Measurements from ENCODE around the gene CCT5. TPM values are rescaled to one million over a fixed set of nuclear protein-coding genes. Genes with fewer than 3 reads are reported as not detected.
"Not testable (repeated sequence)": the region's sequence is repeated elsewhere in the genome, so short reads cannot be mapped to it uniquely, and the experiment has no call there.

CCT5 gene
- total RNA-seq, 1 donor from 2014 or later, result 401 TPM

GRCh38 chr5:10277773-10278630, 27.9 kb downstream of the CCT5 start:
- Mint-ChIP-seq H3K4me3 (no peak overlapping the region), H3K9me3 (no peaks in the 10 kb centered on the region), H3K36me3 (ENCODE audit: low read depth) (no peaks in the 10 kb centered on the region), H3K27ac (ENCODE audit: unreplicated experiment) (no peak overlapping the region), H3K27me3 (ENCODE audit: low read depth) (no peaks in the 10 kb centered on the region), H3K4me1 (peaks cover 16% of the 10 kb centered on the region)
- no peak for DNase-seq (ENCODE audit: low read depth, low spot score)
- TF ChIP-seq CTCF (conservative IDR thresholded peaks at IDR 0.05), result no peak

DNA sequence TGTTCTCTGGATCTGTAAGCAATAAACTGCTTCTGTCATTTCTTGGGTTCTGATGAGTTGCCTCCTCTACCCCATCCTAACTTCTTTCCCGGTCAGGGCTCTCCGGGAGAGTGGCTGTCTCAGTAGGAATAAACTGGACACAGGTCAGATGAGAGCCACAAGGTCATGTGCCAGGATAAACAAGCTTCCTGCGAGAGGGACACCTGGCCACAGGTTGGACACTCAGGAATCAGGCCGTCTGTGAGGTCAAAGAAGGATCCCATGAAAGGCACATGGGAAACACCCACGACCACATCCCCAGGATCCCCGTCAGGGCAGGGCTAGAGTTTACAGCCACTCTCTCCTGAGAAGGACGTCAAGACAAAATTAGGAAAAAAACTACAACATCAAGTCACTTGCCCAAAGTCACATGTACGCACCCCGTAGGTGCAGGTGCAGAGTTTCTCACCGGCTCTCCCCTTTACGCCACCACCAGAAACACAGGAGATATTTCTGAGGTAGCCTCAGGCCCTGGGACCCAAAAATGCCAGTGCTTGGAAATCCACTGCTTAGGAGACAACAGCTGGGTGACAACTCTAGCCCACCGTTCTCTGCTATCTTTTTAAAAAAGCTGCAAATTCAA, 28.7 kb downstream of the CCT5 start:
- Mint-ChIP-seq H3K27me3 (ENCODE audit: low read depth) (no peaks in the 10 kb centered on the region), H3K9me3 (no peaks in the 10 kb centered on the region), H3K27ac (ENCODE audit: unreplicated experiment) (no peak overlapping the region), H3K36me3 (ENCODE audit: low read depth) (no peaks in the 10 kb centered on the region), H3K4me3 (no peak overlapping the region), H3K4me1 (peaks cover 18% of the 10 kb centered on the region)
- TF ChIP-seq CTCF (conservative IDR thresholded peaks at IDR 0.05), result no peak
- DNase-seq (ENCODE audit: low read depth, low spot score), result no peak

GRCh38 chr5:10279328-10279727, 29.2 kb downstream of the CCT5 start:
- no peaks in the 10 kb centered on the region for H3K27me3 Mint-ChIP-seq (ENCODE audit: low read depth)
- no peaks in the 10 kb centered on the region for H3K36me3 Mint-ChIP-seq (ENCODE audit: low read depth)
- H3K4me1 Mint-ChIP-seq, result peaks cover 24% of the 10 kb centered on the region
- DNase-seq (ENCODE audit: low read depth, low spot score), result no peak
- TF ChIP-seq CTCF (conservative IDR thresholded peaks at IDR 0.05), result no peak
- H3K4me3 Mint-ChIP-seq, result no peak overlapping the region
- H3K9me3 Mint-ChIP-seq, result no peaks in the 10 kb centered on the region
- no peak overlapping the region for H3K27ac Mint-ChIP-seq (ENCODE audit: unreplicated experiment)

- DNase-seq (ENCODE audit: low read depth, low spot score), result no peak
- Mint-ChIP-seq H3K9me3 (no peaks in the 10 kb centered on the region), H3K36me3 (ENCODE audit: low read depth) (no peaks in the 10 kb centered on the region), H3K4me3 (no peak overlapping the region), H3K27ac (ENCODE audit: unreplicated experiment) (no peak overlapping the region), H3K27me3 (ENCODE audit: low read depth) (no peaks in the 10 kb centered on the region), H3K4me1 (peaks cover 25% of the 10 kb centered on the region)
- TF ChIP-seq CTCF (conservative IDR thresholded peaks at IDR 0.05), result no peak
Measured at GRCh38 chr5:10279925-10280720, 30.0 kb downstream of the CCT5 start.

DNA sequence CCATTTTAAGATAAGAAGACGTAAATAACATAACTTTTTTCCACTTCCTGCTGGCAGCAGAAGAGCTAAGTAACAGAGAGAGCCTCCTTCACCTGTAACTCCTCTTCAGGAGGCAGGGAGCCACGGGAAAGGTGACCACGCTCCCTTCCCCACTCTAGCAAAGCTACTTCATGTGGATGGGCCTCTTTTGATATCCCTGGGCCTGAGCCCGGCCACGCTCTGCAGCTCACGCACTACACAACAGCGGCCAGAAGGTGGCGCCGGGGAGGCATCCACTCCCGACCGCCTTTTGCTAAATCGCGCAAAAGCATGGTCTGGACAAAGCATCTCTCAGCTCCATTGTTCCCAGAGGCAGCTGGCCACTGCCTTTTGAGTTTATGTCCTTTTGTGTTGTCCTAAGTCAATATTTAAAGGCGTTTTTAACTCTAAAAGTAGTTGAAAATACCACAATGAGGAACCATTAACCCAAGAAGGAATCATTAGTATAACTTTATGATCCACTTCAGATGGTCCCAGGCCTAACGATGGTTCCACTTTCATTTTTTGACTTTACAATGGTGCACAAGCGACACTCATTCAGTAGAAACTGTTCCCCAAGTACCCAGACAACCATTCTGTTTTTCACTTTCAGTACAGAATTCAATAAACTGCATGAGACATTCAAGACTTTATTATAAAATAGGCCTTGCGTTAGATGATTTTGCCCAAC, 34.0 kb downstream of the CCT5 start:
- Mint-ChIP-seq H3K9me3 (no peaks in the 10 kb centered on the region), H3K36me3 (ENCODE audit: low read depth) (peaks cover 9% of the 10 kb centered on the region), H3K4me1 (peaks cover 9% of the 10 kb centered on the region), H3K27ac (ENCODE audit: unreplicated experiment) (peak overlapping the region; percentile 83), H3K4me3 (no peak overlapping the region), H3K27me3 (ENCODE audit: low read depth) (no peaks in the 10 kb centered on the region)
- peak; percentile 95 for DNase-seq (ENCODE audit: low read depth, low spot score)
- TF ChIP-seq CTCF (conservative IDR thresholded peaks at IDR 0.05), result peak; percentile 96

DNA sequence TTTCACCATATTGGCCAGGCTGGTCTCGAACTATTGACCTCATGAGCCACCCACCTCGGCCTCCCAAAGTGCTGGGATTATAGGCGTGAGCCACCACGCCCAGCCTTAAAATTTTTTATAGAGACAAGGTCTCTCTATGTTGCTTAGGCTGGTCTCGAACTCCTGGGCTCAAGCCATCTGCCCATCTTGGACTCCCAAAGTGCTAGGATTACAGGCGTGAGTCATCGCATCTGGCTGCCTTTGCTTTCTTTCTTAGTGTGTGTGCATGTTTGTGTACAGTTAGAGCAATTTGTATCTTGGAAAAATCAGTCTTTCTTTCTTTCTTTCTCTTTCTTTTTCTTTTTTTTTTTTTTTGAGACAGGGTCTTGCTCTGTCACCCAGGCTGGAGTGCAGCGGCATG, 35.3 kb downstream of the CCT5 start:
- not testable (repeated sequence) for H3K36me3 Mint-ChIP-seq (ENCODE audit: low read depth); H3K4me1 Mint-ChIP-seq; H3K9me3 Mint-ChIP-seq; DNase-seq (ENCODE audit: low read depth, low spot score); H3K4me3 Mint-ChIP-seq; H3K27me3 Mint-ChIP-seq (ENCODE audit: low read depth); H3K27ac Mint-ChIP-seq (ENCODE audit: unreplicated experiment)
